Fibroblast of the aortic adventitia (primary cell): ENCODE data around the gene E2F4. TPM values are rescaled to one million over a fixed set of nuclear protein-coding genes. Genes with fewer than 3 reads are reported as not detected.
A peak's percentile ranks its signal among the peaks of the same experiment; 100 is the strongest.

Experiments
- DNase-seq: peaks from one replicate; pipeline ENCODE4 v3.0.0-alpha.2; 2010; ENCODE audit warnings: low read depth
- H3K4me3 ChIP-seq: 2 replicates; pipeline ENCODE4 v1.5.1; 2011; ENCODE audit warnings: low read depth, mild to moderate bottlenecking, control low read depth, low read length, moderate library complexity
- total RNA-seq: library from RNA; depleted of rRNA; stranded (reverse); fragments of >200 nt; gene quantifications from 2 replicates; pipeline ENCODE4 v1.2.3, GENCODE V29; 2012; ENCODE audit warnings: low replicate concordance
- TF ChIP-seq, protein P1 (sequence below): IDR thresholded peaks from 2 replicates; pipeline ENCODE4 v1.5.1; 2011; ENCODE audit warnings: mild to moderate bottlenecking, low read length, control low read depth, inconsistent platforms; ENCODE audit not compliant: insufficient read depth

The E2F4 gene
- total RNA-seq, 1 donor = 47.5 TPM

DNA sequence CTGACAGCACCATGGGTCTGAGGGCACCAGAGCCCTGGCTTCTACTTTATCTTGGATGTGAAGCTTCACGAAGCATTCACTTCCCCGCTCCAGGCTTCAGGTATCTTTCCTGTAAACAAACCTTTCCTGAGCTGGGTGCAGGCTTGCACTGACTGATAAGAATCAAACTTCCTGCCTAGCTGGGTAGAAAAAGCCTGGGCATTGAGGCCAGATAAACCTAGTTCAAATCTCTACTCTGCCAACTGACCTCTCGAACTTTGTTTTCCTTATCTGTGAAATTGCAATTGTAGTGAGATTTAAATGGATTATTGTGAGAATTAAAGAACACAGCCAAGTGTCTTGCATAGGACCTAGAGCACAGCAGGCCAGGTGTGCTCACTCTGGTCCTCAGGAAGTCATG, 32.0 kb downstream of the E2F4 start:
- no peak overlapping the region for H3K4me3 ChIP-seq
- TF ChIP-seq, protein P1, sequence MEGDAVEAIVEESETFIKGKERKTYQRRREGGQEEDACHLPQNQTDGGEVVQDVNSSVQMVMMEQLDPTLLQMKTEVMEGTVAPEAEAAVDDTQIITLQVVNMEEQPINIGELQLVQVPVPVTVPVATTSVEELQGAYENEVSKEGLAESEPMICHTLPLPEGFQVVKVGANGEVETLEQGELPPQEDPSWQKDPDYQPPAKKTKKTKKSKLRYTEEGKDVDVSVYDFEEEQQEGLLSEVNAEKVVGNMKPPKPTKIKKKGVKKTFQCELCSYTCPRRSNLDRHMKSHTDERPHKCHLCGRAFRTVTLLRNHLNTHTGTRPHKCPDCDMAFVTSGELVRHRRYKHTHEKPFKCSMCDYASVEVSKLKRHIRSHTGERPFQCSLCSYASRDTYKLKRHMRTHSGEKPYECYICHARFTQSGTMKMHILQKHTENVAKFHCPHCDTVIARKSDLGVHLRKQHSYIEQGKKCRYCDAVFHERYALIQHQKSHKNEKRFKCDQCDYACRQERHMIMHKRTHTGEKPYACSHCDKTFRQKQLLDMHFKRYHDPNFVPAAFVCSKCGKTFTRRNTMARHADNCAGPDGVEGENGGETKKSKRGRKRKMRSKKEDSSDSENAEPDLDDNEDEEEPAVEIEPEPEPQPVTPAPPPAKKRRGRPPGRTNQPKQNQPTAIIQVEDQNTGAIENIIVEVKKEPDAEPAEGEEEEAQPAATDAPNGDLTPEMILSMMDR = no peak
- no peak for DNase-seq

DNA sequence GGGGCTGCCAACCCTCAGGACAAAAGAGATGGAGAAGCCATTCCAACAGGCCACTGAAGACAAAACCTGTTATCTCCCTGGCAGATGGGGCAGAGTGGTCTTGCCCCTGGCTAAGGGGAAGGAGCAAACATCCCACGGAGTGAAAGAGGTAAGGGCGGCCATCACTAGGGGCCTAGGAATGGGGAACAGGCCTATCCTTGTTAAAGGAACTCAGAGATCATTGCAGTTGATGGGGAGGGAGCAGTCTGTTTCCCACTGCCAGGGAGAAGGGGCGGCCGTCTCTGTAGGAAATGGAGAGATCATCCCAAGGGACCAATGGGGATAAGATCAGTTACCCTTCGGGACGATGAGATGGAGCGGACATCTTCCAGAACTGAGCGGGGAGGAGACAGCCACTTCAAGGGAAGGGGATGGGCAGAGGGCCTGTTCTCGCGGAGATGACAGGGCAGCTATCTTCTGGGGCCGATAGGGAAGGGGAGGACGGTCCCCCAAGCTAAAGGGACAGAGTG, 34.4 kb downstream of the E2F4 start:
- TF ChIP-seq, protein P1 = no peak
- peak overlapping the region; percentile 92 for H3K4me3 ChIP-seq
- no peak for DNase-seq

DNA sequence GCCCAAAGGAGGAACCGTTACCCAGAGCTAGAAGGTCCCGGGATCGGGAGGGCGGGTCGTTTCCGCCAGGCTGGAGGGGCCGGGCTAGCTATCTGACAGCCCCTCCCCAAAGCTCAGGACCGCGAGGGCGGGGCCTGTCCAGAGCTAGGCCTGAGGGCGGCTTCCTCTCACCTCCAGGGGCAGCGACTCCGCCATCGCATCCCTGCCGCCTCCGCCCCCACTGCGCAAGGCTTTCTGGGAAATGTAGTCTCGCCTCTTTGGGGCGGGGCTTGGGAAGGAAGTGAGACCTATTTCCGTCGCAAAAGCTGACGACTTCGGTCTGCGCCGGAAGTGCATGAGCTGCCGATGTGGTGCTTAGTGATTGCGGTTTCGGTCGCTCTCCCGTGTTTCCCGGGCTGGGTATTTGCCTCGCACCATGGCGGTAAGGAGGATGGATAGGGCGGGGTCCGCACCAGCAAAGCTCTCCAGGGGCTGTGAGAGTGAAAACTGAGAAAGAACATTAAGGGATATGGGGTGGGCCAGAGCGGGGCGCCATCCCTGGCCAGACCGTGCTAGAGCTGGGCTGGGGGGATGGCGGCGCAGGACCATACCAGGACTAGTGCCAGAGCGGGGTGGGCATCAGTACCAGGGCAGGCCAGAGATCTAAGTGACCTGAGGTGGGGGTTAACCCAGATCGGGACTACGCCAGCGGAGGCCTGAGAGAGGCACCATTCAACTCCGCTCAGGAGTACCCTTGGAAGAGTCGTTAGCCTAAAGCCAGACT, 35.0 kb downstream of the E2F4 start, which contains the start of gene TMEM208:
Gene TMEM208 (plus strand): TSS at position 327 of the 763 bp plus-strand sequence. CDS start 89 bp downstream, at position 416.
- TF ChIP-seq, protein P1 = peak; percentile 10
- DNase-seq = peak; percentile 98
- H3K4me3 ChIP-seq = peak within 1 kb of the TSS; percentile 100

DNA sequence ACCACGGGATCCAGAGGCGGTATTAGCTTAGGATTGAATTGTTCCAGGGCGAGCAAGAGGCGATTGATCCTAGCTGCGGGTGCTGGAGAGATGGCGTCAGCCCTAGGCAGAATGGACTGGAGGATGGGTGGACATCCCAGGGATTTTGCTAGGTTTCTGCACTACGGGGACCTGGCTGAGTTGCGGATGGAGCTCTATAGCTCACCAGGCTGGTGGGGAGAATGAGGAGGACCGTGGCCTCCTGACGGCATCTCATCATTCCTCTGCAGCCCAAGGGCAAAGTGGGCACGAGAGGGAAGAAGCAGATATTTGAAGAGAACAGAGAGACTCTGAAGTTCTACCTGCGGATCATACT, 35.6 kb downstream of the E2F4 start:
- TF ChIP-seq, protein P1 = no peak
- H3K4me3 ChIP-seq = peak overlapping the region; percentile 100
- DNase-seq = no peak

DNA sequence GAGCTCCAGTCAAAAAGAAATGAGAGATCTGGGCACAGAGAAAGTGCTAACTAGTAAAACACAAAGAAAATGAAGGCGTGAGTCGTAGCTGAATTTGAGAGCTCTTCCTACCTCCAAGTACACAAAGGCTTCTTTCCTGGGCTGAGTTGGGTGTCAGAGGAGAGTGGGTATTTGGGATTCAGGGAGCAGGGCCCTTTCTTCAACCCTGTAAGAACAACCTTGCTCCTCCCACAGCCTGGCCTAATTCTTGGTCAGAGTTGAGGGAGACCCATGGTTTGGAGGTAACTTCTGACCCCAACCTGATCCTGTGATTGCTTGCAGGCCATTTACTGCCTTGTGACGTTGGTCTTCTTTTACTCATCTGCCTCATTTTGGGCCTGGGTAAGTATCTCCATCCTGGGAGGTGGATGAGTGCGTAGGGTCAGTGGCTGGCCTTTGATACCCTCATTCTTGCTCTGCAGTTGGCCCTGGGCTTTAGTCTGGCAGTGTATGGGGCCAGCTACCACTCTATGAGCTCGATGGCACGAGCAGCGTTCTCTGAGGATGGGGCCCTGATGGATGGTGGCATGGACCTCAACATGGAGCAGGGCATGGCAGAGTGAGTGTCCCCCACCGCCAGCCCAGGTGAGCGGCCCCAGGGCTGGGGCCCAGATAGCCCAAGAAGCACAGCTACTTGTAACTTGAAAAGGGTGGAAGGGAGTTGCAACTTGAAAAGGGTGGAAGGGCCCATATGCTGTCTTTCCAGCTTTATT, 36.3 kb downstream of the E2F4 start:
- DNase-seq = no peak
- peak overlapping the region; percentile 100 for H3K4me3 ChIP-seq
- TF ChIP-seq, protein P1 = no peak

DNA sequence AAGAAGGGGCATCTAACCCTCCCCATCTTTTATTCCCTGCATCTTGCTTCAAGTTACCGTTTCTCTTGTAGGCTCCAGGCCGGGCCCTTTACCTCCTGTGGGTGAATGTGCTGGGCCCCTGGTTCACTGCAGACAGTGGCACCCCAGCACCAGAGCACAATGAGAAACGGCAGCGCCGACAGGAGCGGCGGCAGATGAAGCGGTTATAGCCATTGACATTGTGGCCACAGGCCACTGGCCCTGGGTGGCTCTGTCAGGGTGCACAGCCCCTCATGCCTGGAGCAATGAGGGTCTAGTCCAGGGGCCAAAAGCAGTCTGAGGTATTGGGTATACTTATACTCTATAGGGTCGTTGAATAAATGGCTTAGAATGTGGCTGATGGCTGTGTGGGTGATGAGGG, 37.0 kb downstream of the E2F4 start:
- TF ChIP-seq, protein P1 = no peak
- no peak for DNase-seq
- no peak overlapping the region for H3K4me3 ChIP-seq
